A549 (cell line): Measurements from ENCODE around the gene KDM8. TPM values are rescaled to one million over a fixed set of nuclear protein-coding genes. Genes with fewer than 3 reads are reported as not detected.

ENCODE experiments used
- ATAC-seq, 2 experiments: fragments of 200-7000 bp in 1 of 2; fragments of >200 bp in 1 of 2; cut with Nextera tagmentation in 1 of 2; cut with Tn5 transposase in 1 of 2; 3 replicates each; pipeline versions ENCODE4 v1.8.0 to v1.9.1; 2018 to 2020; ENCODE audit warnings: mild to moderate bottlenecking in 1 of 2, moderate library complexity in 1 of 2
- CTCF ChIA-PET: fragments of 300-600 bp; sonication (Branson Sonifier 250); formaldehyde crosslinking; extraction: SDS; loops from one replicate; lab custom pipeline; 2021; ENCODE audit warnings: antibody characterized with exemption, inconsistent platforms; lab: Yijun Ruan, JAX
- POLR2A ChIA-PET: fragments of 350-600 bp; formaldehyde crosslinking; extraction: SDS; loops from one replicate; lab custom pipeline; 2021; ENCODE audit warnings: antibody characterized with exemption, inconsistent platforms; lab: Yijun Ruan, JAX
- DNase-seq, 2 experiments: peaks; one replicate each; pipeline versions ENCODE4 v3.0.0 to v3.0.0-alpha.2; 2011 to 2016; ENCODE audit warnings: low read depth in 1 of 2, low spot score in 1 of 2
- FAIRE-seq: peaks from 2 replicates; lab custom pipeline; 2011; peaks lifted over from hg19 to GRCh38; lab: Jason Lieb, UNC
- H3K27ac ChIP-seq, 2 experiments: fragments of >200 bp; sonication (Bioruptor Twin); formaldehyde crosslinking; 3 replicates each; pipeline ENCODE4 v1.5.1; 2016 to 2017
- H3K4me1 ChIP-seq: fragments of >200 bp; sonication (Bioruptor Twin); formaldehyde crosslinking; 3 replicates; pipeline ENCODE4 v1.6.1; 2016
- H3K4me2 ChIP-seq: fragments of >200 bp; sonication (Bioruptor Twin); formaldehyde crosslinking; 3 replicates; pipeline ENCODE4 v1.6.1; 2016
- H3K4me3 ChIP-seq: fragments of >200 bp; sonication (Bioruptor Twin); formaldehyde crosslinking; 3 replicates; pipeline ENCODE4 v1.5.1; 2016
- H3K9me3 ChIP-seq: fragments of >200 bp; sonication (Bioruptor Twin); formaldehyde crosslinking; 3 replicates; pipeline ENCODE4 v1.6.1; 2016
- BHLHE40 ChIP-seq: IDR thresholded peaks from 2 replicates; pipeline ENCODE4 v1.6.1; 2012; ENCODE audit warnings: low read depth, low read length, inconsistent platforms
- EP300 ChIP-seq, 2 experiments: fragments of >200 bp; sonication (Bioruptor Twin); formaldehyde crosslinking; IDR thresholded peaks; 2 replicates in 1 of 2; 3 replicates in 1 of 2; pipeline ENCODE4 v1.6.1; 2016 to 2017
- FOXS1 ChIP-seq: fragments of 250-450 bp; sonication (Bioruptor Pico); IDR thresholded peaks from 2 replicates; pipeline ENCODE4 v1.5.0; 2020; ENCODE audit warnings: mild to moderate bottlenecking, moderate library complexity
- HOXB5 ChIP-seq: fragments of 250-450 bp; sonication (Bioruptor Pico); IDR thresholded peaks from 2 replicates; pipeline ENCODE4 v1.5.0; 2020; ENCODE audit warnings: mild to moderate bottlenecking, moderate library complexity
- JUN ChIP-seq, 2 experiments: fragments of >200 bp; sonication (Bioruptor Twin); formaldehyde crosslinking; IDR thresholded peaks; 2 replicates in 1 of 2; 3 replicates in 1 of 2; pipeline ENCODE4 v1.6.1; 2016 to 2017
- JUNB ChIP-seq: fragments of >200 bp; sonication (Bioruptor Twin); formaldehyde crosslinking; IDR thresholded peaks from 2 replicates; pipeline ENCODE4 v1.6.1; 2016
- MAZ ChIP-seq: fragments of 150-350 bp; IDR thresholded peaks from 2 replicates; pipeline ENCODE4 v1.6.1; 2014; ENCODE audit warnings: antibody characterized with exemption, low read depth, low read length, borderline replicate concordance
- RARB ChIP-seq: fragments of 250-450 bp; sonication (Bioruptor Pico); IDR thresholded peaks from 2 replicates; pipeline ENCODE4 v1.8.0; 2021; ENCODE audit warnings: mild to moderate bottlenecking, moderate library complexity
- TFCP2L1 ChIP-seq: fragments of 250-450 bp; sonication (Bioruptor Pico); IDR thresholded peaks from 2 replicates; pipeline ENCODE4 v1.5.0; 2021; ENCODE audit warnings: mild to moderate bottlenecking
- ZNF302 ChIP-seq: fragments of 250-450 bp; sonication (Bioruptor Pico); IDR thresholded peaks from 2 replicates; pipeline ENCODE4 v1.9.0; 2021; ENCODE audit warnings: inconsistent platforms, mild to moderate bottlenecking, moderate library complexity
- WGBS: methylation state at CpG from one replicate; pipeline ENCODE4 v1.1.6; 2017; ENCODE audit errors: missing lambda C conversion rate; 5-methylcytosine and 5-hydroxymethylcytosine counted together
- polyA plus RNA-seq, 4 experiments: library from polyadenylated mRNA; depleted of rRNA in 3 of 4; stranded (reverse); fragments of >200 nt; fragmentation: RNase III in 1 of 4; extraction: RNeasy Plus Mini Kit Qiagen cat#74134 plus additional on column Dnase treatment in 1 of 4; gene quantifications; 2 replicates in 3 of 4; 3 replicates in 1 of 4; pipeline ENCODE4 v1.2.3, GENCODE V29; 2011 to 2017
- TF ChIP-seq, protein P1 (sequence below): fragments of 150-350 bp; IDR thresholded peaks from 2 replicates; pipeline ENCODE4 v1.6.1; 2014; ENCODE audit warnings: low read depth, mild to moderate bottlenecking, low read length
- TF ChIP-seq, protein P2 (sequence below): fragments of 250-450 bp; sonication (Bioruptor Pico); IDR thresholded peaks from 2 replicates; pipeline ENCODE4 v1.5.0; 2021; ENCODE audit warnings: mild to moderate bottlenecking, moderate library complexity, borderline replicate concordance
- TF ChIP-seq, protein P3 (sequence below): IDR thresholded peaks from 2 replicates; pipeline ENCODE4 v1.6.1; 2012; ENCODE audit warnings: low read depth, borderline replicate concordance
- TF ChIP-seq, protein P4 (sequence below): fragments of >200 bp; sonication (Bioruptor Twin); formaldehyde crosslinking; IDR thresholded peaks from 3 replicates; pipeline ENCODE4 v1.5.1; 2016
- TF ChIP-seq, protein P5 (sequence below): fragments of 200-600 bp; sonication (generic); IDR thresholded peaks from 2 replicates; pipeline ENCODE4 v1.6.1; 2016; ENCODE audit warnings: antibody characterized with exemption, mild to moderate bottlenecking, moderate library complexity

Gene KDM8
- polyA plus RNA-seq, 2 of the 4 experiments (the other 2 are of a cell fraction): 1.6 to 2.3 TPM

DNA sequence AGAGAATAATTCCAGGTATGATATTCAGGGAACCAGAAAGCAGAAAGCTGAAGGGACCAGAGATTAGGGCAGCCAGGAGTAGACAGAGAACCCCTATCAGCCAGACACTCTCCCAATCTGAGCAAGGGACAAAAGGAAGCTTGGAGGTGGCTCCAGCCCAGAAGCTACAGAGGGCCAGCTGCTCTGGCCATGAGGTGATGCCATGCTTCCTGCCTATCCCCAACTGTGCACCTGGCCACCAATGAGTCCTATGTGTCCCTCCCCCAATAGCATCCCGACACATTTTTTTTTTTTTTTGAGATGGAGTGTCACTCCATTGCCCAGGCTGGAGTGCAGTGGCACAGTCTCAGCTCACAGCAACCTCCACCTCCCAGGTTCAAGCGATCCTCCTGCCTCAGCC is 35.3 kb downstream of the KDM8 start:
- ChIA-PET POLR2A (interaction anchor here (0.6 kb wide), 1 partner anchor 83 kb away, joined by 3 read pairs; no protein-coding TSS in a partner anchor), CTCF (interaction anchor here (1.0 to 16.7 kb wide), 3 partner anchors 13 to 218 kb away, joined by 3 to 291 read pairs (median 3); no protein-coding TSS in a partner anchor)
- FAIRE-seq: no peak
- Histone ChIP-seq H3K4me2 (no peak overlapping the region), H3K4me1 (peaks cover 22% of the 10 kb centered on the region), H3K27ac (no peak overlapping the region), H3K9me3 (no peaks in the 10 kb centered on the region), H3K4me3 (no peak overlapping the region)
- no peak for ATAC-seq
- DNase-seq: no peak
- WGBS: 89% methylated on average over 2 of the region's 2 CpGs
- TF ChIP-seq TFCP2L1 (CRISPR knock-in tag) (no peak), JUN (IDR thresholded peaks at IDR 0.05) (no peak), RARB (CRISPR knock-in tag) (no peak), MAZ (no peak), ZNF302 (CRISPR knock-in tag) (no peak), BHLHE40 (no peak), JUNB (no peak), EP300 (IDR thresholded peaks at IDR 0.05) (no peak)
- TF ChIP-seq, protein P1, sequence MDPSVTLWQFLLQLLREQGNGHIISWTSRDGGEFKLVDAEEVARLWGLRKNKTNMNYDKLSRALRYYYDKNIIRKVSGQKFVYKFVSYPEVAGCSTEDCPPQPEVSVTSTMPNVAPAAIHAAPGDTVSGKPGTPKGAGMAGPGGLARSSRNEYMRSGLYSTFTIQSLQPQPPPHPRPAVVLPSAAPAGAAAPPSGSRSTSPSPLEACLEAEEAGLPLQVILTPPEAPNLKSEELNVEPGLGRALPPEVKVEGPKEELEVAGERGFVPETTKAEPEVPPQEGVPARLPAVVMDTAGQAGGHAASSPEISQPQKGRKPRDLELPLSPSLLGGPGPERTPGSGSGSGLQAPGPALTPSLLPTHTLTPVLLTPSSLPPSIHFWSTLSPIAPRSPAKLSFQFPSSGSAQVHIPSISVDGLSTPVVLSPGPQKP: no peak
- TF ChIP-seq, protein P2, sequence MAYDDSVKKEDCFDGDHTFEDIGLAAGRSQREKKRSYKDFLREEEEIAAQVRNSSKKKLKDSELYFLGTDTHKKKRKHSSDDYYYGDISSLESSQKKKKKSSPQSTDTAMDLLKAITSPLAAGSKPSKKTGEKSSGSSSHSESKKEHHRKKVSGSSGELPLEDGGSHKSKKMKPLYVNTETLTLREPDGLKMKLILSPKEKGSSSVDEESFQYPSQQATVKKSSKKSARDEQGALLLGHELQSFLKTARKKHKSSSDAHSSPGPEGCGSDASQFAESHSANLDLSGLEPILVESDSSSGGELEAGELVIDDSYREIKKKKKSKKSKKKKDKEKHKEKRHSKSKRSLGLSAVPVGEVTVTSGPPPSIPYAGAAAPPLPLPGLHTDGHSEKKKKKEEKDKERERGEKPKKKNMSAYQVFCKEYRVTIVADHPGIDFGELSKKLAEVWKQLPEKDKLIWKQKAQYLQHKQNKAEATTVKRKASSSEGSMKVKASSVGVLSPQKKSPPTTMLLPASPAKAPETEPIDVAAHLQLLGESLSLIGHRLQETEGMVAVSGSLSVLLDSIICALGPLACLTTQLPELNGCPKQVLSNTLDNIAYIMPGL (CRISPR knock-in tag): no peak
- TF ChIP-seq, protein P3, sequence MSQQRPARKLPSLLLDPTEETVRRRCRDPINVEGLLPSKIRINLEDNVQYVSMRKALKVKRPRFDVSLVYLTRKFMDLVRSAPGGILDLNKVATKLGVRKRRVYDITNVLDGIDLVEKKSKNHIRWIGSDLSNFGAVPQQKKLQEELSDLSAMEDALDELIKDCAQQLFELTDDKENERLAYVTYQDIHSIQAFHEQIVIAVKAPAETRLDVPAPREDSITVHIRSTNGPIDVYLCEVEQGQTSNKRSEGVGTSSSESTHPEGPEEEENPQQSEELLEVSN: no peak
- TF ChIP-seq, protein P4, sequence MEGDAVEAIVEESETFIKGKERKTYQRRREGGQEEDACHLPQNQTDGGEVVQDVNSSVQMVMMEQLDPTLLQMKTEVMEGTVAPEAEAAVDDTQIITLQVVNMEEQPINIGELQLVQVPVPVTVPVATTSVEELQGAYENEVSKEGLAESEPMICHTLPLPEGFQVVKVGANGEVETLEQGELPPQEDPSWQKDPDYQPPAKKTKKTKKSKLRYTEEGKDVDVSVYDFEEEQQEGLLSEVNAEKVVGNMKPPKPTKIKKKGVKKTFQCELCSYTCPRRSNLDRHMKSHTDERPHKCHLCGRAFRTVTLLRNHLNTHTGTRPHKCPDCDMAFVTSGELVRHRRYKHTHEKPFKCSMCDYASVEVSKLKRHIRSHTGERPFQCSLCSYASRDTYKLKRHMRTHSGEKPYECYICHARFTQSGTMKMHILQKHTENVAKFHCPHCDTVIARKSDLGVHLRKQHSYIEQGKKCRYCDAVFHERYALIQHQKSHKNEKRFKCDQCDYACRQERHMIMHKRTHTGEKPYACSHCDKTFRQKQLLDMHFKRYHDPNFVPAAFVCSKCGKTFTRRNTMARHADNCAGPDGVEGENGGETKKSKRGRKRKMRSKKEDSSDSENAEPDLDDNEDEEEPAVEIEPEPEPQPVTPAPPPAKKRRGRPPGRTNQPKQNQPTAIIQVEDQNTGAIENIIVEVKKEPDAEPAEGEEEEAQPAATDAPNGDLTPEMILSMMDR: no peak

DNA sequence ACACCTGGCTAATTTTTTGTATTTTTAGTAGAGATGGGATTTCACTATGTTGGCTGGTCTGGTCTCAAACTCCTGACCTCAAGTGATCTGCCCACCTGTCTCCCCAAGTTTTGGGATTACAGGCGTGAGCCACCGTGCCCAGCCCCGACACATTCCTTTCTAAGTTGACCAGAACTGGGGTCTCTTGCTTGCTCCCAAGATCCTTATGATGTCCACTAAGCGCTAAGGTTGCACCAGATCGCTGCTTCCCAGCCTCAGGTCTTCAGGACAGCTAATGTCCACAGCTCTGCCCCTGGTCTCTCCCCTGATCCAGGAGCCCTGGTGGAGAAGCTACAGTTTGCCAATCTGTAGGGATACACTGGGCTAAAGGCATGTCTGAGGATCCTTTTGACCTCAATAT is 35.7 kb downstream of the KDM8 start:
- TF ChIP-seq HOXB5 (CRISPR knock-in tag): no peak
- TF ChIP-seq, protein P5, sequence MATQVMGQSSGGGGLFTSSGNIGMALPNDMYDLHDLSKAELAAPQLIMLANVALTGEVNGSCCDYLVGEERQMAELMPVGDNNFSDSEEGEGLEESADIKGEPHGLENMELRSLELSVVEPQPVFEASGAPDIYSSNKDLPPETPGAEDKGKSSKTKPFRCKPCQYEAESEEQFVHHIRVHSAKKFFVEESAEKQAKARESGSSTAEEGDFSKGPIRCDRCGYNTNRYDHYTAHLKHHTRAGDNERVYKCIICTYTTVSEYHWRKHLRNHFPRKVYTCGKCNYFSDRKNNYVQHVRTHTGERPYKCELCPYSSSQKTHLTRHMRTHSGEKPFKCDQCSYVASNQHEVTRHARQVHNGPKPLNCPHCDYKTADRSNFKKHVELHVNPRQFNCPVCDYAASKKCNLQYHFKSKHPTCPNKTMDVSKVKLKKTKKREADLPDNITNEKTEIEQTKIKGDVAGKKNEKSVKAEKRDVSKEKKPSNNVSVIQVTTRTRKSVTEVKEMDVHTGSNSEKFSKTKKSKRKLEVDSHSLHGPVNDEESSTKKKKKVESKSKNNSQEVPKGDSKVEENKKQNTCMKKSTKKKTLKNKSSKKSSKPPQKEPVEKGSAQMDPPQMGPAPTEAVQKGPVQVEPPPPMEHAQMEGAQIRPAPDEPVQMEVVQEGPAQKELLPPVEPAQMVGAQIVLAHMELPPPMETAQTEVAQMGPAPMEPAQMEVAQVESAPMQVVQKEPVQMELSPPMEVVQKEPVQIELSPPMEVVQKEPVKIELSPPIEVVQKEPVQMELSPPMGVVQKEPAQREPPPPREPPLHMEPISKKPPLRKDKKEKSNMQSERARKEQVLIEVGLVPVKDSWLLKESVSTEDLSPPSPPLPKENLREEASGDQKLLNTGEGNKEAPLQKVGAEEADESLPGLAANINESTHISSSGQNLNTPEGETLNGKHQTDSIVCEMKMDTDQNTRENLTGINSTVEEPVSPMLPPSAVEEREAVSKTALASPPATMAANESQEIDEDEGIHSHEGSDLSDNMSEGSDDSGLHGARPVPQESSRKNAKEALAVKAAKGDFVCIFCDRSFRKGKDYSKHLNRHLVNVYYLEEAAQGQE: no peak
- no peak for TF ChIP-seq JUNB
- TF ChIP-seq FOXS1: no peak
- Histone ChIP-seq H3K9me3 (no peaks in the 10 kb centered on the region), H3K27ac (no peak overlapping the region), H3K4me3 (no peak overlapping the region), H3K4me2 (no peak overlapping the region), H3K4me1 (peaks cover 27% of the 10 kb centered on the region)
- 86% methylated on average over 5 of the region's 5 CpGs for WGBS
- FAIRE-seq (no peak), DNase-seq (no peak), ATAC-seq (no peak)
- POLR2A ChIA-PET: no interaction called here
- CTCF ChIA-PET: interaction anchor here (0.6 to 16.7 kb wide), 5 partner anchors 13 to 218 kb away, joined by 3 to 291 read pairs (median 3); no protein-coding TSS in a partner anchor
